ENCODE measurements around the gene UNC13C. TPM values are rescaled to one million over a fixed set of nuclear protein-coding genes. Genes with fewer than 3 reads are reported as not detected.
A peak's percentile ranks its signal among the peaks of the same experiment; 100 is the strongest.

Gene UNC13C
- total RNA-seq, 4 donors from 2014 or later, result 0.04 to 0.24 (median 0.22) TPM

DNA sequence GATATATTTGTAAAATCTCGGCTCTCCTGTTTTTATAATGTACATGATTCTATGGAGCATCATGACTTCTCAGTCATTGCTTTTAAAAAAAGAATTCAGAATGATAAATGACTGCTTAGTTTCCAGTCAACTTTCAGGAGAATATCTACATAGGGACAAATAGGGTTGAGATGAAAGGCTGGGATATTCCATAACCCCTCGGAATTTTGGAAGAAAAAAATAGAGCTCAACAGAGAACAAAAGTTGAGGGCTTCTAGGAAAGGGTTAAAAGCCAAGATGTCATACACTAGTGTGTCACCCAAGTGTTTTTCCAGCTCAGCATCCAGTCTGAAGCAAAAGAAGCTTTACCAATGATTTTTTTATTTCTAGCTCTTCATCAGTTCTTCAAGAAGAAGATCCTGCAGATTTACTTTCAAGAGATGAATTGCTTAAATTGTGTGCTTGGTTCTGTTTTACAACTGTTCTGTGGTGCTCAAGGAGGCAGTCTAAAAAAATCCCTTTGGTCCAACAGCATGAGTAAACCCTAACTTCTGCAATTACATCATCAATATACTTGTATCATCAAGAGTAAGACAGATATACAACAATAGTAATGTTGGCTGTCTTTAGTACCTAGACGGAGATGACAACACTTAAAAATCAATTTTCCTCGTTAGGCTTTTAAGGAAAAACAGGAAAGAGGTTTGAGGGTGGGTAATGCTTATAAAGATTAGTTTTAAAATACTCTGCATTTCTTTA, 979 bp downstream of the UNC13C start:
- 55% methylated on average over 4 of the region's 4 CpGs for WGBS
- Histone ChIP-seq H3K9me3 (no peaks in the 10 kb centered on the region), H3K4me3 (peak overlapping the region; percentile 32), H3K27ac (no peak overlapping the region), H3K27me3 (no peaks in the 10 kb centered on the region), H3K4me1 (no peaks in the 10 kb centered on the region), H3K36me3 (no peaks in the 10 kb centered on the region)
- TF ChIP-seq POLR2AphosphoS5 (IDR thresholded peaks at IDR 0.05) (no peak), POLR2A (IDR thresholded peaks at IDR 0.05) (no peak)
- DNase-seq (ENCODE audit: low spot score in 2 of 2), result no peak

DNA sequence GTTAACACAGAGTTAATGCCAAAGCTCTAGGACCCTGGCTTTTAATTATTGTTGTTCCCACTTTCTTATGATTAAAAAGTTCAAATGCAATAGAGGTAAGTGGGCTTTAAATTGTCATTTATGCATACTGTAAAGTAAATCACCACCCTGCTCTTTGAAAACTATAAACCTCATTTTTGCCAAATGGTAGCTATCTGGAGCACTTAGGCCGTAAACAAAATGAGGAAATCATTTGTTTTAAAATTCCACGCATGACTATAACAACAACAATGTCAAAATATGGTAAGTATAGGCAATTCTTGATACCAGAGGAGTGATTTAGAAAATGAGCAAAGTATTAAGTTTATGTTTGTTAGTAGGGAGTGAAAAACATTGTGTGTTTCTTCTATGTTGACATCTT, 1.8 kb downstream of the UNC13C start:
- no peaks in the 10 kb centered on the region for H3K4me1 ChIP-seq
- no peaks in the 10 kb centered on the region for H3K27me3 ChIP-seq
- no peak overlapping the region for H3K27ac ChIP-seq
- TF ChIP-seq POLR2A (IDR thresholded peaks at IDR 0.05), result no peak
- TF ChIP-seq, protein P1, sequence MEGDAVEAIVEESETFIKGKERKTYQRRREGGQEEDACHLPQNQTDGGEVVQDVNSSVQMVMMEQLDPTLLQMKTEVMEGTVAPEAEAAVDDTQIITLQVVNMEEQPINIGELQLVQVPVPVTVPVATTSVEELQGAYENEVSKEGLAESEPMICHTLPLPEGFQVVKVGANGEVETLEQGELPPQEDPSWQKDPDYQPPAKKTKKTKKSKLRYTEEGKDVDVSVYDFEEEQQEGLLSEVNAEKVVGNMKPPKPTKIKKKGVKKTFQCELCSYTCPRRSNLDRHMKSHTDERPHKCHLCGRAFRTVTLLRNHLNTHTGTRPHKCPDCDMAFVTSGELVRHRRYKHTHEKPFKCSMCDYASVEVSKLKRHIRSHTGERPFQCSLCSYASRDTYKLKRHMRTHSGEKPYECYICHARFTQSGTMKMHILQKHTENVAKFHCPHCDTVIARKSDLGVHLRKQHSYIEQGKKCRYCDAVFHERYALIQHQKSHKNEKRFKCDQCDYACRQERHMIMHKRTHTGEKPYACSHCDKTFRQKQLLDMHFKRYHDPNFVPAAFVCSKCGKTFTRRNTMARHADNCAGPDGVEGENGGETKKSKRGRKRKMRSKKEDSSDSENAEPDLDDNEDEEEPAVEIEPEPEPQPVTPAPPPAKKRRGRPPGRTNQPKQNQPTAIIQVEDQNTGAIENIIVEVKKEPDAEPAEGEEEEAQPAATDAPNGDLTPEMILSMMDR (IDR thresholded peaks at IDR 0.05), result no peak
- no peak for TF ChIP-seq EP300 (IDR thresholded peaks at IDR 0.05)
- TF ChIP-seq POLR2AphosphoS5 (IDR thresholded peaks at IDR 0.05), result no peak
- 89% methylated on average over 2 of the region's 2 CpGs for WGBS
- no peak for DNase-seq (ENCODE audit: low spot score in 2 of 2)
- H3K9me3 ChIP-seq, result no peaks in the 10 kb centered on the region
- no peaks in the 10 kb centered on the region for H3K36me3 ChIP-seq
- H3K4me3 ChIP-seq, result no peak overlapping the region

DNA sequence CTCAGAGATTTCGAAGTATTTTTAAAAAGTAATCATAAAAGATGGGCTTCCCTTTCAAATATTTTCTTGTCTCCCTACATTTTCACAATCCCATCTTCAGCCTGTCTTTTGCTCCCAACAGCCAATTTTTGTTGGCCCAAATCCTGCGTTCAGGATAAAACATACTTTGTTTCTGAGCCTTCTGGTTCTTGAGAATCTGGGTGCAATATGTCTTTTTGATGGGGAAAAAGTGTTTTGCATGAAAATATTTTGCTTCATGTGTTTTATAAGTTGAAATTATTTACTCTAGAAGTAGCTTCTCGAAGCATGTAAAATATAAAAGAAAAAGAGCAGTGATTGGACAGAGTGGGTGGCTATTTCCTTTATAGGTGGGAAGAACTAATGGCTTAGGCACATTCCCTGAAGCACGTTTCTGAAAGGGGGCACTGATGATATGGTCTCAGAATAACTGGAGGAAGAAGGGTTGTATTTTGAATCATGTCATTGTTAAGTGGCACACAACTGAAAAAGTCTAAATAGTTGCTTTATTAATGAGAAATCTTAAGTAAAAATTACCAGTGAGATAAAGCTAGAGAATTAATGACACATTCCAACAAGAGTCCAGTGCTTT, 3.9 kb downstream of the UNC13C start:
- Histone ChIP-seq H3K4me1 (no peaks in the 10 kb centered on the region), H3K27ac (no peak overlapping the region), H3K27me3 (no peaks in the 10 kb centered on the region), H3K36me3 (no peaks in the 10 kb centered on the region), H3K9me3 (no peaks in the 10 kb centered on the region), H3K4me3 (no peak overlapping the region)
- DNase-seq (ENCODE audit: low spot score in 2 of 2), result no peak
- TF ChIP-seq EP300 (IDR thresholded peaks at IDR 0.05), result no peak
- TF ChIP-seq, protein P1 (IDR thresholded peaks at IDR 0.05), result no peak
- TF ChIP-seq POLR2A (IDR thresholded peaks at IDR 0.05), result no peak
- no peak for TF ChIP-seq POLR2AphosphoS5 (IDR thresholded peaks at IDR 0.05)
- 58% methylated on average over 4 of the region's 4 CpGs for WGBS

DNA sequence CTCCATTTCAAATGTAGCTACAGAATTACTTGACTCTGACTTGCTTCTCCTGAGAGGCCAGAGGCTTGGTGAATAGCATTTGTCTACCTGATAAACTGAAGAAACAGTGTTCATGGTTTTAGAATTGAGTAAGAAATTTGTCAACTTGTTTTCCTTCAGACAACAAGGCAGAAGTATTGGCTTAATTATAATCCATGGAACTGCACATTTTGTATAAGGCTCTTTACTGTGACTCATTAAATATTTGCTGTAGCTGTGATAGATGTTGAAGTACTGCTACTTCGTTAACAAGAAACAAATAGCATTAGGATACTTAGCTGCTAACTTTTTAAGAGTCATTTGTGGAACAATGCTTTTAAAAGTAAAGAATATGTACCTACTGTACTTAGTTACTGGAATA, 4.6 kb downstream of the UNC13C start:
- Histone ChIP-seq H3K27me3 (no peaks in the 10 kb centered on the region), H3K36me3 (no peaks in the 10 kb centered on the region), H3K4me1 (no peaks in the 10 kb centered on the region), H3K9me3 (no peaks in the 10 kb centered on the region), H3K4me3 (no peak overlapping the region), H3K27ac (no peak overlapping the region)
- 88% methylated on average over 1 of the region's 1 CpG for WGBS
- TF ChIP-seq POLR2A (IDR thresholded peaks at IDR 0.05) (no peak), POLR2AphosphoS5 (IDR thresholded peaks at IDR 0.05) (no peak), EP300 (IDR thresholded peaks at IDR 0.05) (no peak)
- TF ChIP-seq, protein P1 (IDR thresholded peaks at IDR 0.05), result no peak
- DNase-seq (ENCODE audit: low spot score in 2 of 2), result no peak

DNA sequence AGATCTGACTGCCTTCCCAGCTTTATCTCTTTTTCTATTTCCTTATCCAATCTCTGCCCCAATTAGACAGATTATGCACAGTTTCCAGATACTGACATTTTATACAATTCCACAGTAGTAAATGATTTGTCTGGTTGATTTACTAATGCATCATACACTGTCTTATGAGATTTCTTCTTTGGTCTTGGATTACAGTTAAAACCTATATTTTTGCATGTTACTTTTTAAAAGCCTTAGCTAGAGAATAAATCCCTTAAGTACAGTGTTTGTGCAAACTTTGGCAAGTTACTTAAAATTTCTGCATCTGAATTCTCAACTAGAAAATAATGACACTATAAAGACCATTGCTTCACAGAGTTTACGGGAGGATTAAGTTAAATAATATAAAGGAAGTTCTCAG, 6.0 kb downstream of the UNC13C start:
- Histone ChIP-seq H3K36me3 (no peaks in the 10 kb centered on the region), H3K4me1 (no peaks in the 10 kb centered on the region), H3K9me3 (no peaks in the 10 kb centered on the region), H3K27ac (no peak overlapping the region), H3K27me3 (no peaks in the 10 kb centered on the region), H3K4me3 (no peak overlapping the region)
- WGBS, result 85% methylated on average over 1 of the region's 1 CpG
- TF ChIP-seq POLR2AphosphoS5 (IDR thresholded peaks at IDR 0.05) (no peak), EP300 (IDR thresholded peaks at IDR 0.05) (no peak), POLR2A (IDR thresholded peaks at IDR 0.05) (no peak)
- TF ChIP-seq, protein P1 (IDR thresholded peaks at IDR 0.05), result no peak
- no peak for DNase-seq (ENCODE audit: low spot score in 2 of 2)
